22Rv1 (cell line): ENCODE data around the gene PLCE1.

Source experiments
- CTCF ChIP-seq: fragments of 450-650 bp; IDR thresholded peaks from 2 replicates; pipeline ENCODE4 v1.5.1; 2017; ENCODE audit warnings: mild to moderate bottlenecking
- ZFX ChIP-seq: fragments of 450-650 bp; IDR thresholded peaks from 2 replicates; pipeline ENCODE4 v1.6.1; 2017; ENCODE audit warnings: antibody characterized with exemption, borderline replicate concordance

DNA sequence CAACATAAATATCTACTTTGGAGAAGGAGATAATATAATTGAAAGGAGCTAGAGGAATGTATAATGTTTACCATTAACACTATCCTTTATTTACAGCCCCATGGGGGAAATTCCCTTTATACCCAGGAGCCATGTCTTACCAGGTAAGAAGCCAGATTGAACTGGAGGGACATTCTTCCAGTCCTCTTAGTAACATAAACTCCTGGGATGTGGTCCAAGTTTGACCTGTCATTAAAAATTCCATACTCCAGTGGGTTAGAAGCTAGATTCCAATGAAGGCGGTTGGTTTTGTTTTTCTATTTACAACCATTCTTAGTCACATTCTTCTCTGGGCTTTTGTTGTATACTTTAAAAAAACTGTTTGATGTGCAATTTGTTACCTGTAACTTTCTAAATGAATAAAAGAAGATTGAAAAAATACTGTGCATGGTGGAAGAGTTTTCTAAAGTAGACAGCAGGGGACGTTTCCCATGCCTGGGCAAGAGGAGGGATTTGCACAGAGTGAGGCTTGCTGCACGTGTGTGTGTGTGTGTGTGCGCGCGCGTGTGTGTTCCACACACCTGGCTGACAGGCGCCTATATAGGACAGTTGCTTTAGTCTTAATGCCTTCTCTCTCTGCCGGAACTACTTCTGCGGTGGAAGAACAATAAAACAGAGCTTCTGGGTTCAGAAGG lies 2.0 kb downstream of the PLCE1 start:
- TF ChIP-seq CTCF (no peak), ZFX (no peak)
